NCI-H345 treated with DMSO at 0.1 percent for 48 hours (cell line): ENCODE measurements around the gene RAB33B.
"Not testable (repeated sequence)": the region's sequence is repeated elsewhere in the genome, so short reads cannot be mapped to it uniquely, and the experiment has no call there.

Experiments used
- DNase-seq: peaks from one replicate; lab custom pipeline; 2025; ENCODE audit not compliant: unreplicated experiment; lab: John Stamatoyannopoulos, UW

The RAB33B gene

DNA sequence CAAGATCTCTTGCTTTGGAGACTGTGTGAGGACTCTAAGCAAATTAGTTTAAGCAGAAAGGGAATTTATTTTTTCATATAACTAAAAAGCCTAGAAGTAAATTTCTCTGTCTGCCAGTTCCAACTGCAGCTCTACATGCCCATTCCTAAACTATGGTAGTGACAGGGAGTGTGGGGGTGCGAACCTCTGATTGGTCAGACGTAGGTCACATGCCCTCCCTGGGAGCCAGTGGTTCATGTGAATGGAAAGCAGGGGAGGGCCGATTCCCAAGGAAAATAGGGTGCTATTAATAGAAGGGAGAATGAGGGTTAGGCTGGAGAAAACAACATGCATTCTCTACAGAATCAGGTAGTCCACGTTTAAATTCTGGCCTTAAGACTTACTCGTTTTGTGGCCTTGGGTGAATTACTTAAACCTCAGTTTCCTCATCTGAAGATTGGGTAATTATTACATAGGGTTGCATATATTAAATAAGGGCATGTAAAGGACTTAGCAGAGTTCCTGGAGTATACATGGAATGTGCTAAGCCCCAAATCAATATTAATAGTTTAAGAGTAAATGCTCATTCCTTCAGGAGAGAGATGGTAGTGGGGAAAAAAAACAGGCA is 7.2 kb downstream of the RAB33B start:
- no peak for DNase-seq

GRCh38 chr4:139464512-139464911 is 10.6 kb downstream of the RAB33B start:
- not testable (repeated sequence) for DNase-seq

- DNase-seq: no peak
Observed at GRCh38 chr4:139465922-139466321, 12.0 kb downstream of the RAB33B start.

DNA sequence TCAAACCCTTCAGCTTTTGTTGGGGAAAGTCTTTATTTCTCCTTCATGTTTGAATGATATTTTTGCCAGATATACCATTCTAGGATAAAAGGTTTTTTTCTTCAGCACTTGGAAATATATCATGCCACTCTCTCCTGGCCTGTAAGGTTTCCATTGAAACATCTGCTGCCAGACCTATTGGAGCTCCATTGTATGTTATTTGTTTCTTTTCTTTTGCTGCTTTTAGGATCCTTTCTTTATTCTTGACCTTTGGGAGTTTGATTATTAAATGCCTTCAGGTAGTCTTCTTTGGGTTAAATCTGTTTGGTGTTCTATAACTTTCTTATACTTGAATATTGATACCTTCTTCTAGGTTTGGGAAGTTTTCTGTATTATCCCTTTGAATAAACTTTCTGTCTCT is 14.8 kb downstream of the RAB33B start:
- DNase-seq: not testable (repeated sequence)

DNA sequence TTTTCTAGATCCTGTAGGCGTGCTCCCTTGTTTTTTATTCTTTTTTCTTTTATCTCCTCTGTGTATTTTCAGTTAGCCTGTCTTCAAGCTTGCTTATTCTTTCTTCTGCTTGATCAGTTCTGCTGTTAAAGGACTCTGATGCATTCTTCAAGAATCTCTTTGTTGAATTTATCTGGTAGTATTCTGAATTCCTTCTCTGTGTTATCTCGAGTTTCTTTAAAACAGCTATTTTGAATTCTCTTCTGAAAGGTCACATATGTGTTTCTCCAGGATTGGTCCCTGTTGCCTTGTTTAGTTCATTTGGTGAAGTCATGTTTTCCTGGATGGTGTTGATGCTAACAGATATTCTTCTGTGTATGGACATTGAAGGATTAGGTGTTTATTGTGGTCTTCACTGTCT is 15.3 kb downstream of the RAB33B start:
- no peak for DNase-seq

GRCh38 chr4:139469869-139470268 is 15.9 kb downstream of the RAB33B start:
- DNase-seq: no peak

DNA sequence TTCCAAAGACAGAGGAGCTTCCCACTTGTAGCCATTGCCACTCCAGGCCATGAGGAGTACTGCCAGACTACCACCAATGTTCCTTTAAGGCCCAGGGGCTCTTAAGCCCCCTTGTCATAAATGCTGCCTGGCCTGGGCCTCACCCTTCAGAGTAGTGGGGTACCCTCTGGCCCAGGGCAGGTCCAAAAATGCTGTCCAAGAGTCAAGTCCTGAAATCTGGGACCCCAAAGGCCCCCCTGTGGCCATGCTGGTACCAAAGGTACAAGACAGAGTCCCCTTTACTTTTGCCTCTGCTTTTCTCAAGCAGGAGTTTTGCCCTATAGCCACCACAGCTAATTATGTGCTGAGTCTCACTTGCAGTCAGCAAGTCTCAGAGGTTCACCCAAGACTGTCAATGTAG is 16.4 kb downstream of the RAB33B start:
- DNase-seq: no peak

DNA sequence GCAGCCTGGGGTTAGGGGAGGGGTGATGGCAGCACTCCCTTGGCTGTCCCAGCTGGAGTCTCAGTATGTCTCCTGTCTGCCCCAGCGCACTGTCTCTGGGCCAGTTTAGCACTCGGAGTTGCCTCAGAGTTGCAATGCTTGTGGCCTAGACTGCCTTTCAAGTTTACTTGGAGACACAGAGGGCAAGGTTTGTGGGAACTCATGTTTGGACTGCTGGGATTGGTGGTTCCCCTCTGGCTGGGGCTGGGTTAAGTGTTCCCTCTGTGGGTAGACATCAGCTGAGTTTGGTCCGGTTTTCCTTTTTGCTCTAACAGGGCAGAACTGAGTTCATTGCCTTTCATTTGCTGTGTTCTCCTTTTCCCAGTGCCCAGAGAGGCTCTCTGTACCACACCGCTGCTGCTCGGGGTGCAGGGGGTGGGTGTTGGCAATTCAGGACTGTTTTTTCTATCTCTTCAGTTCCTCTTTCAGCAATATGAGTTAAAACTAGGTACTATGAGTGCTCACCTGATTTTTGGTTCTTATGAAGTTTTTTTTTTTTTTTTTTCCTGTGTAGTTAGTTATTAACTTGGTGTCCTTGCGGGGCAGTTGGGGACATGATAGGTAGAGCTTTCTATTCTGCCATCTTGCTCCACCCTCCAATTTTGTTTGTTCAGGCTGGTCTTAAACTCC is 17.2 kb downstream of the RAB33B start:
- DNase-seq: no peak

- no peak for DNase-seq
Observed at GRCh38 chr4:139472852-139473251, 18.9 kb downstream of the RAB33B start.

- no peak for DNase-seq
Observed at GRCh38 chr4:139476363-139476762, 22.4 kb downstream of the RAB33B start.

DNA sequence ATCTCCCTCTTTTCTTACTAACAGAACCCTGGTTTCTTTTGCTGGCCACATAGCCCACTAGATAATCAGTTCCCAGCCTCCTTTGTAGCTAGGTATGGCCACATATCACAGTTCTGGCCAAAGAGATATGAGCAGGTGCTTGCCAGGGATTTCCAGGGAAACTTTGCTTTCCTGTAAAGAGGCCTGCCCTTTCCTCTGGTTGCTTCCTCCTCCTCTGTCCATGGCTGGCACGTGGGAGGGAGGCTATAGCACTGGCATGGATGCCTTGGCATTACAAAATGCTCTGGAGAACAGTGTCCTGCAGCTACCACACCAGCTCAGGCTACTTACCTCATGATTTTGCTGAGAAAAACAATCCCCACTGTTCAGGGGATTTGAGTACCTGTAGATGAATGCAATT is 27.5 kb downstream of the RAB33B start:
- no peak for DNase-seq

DNA sequence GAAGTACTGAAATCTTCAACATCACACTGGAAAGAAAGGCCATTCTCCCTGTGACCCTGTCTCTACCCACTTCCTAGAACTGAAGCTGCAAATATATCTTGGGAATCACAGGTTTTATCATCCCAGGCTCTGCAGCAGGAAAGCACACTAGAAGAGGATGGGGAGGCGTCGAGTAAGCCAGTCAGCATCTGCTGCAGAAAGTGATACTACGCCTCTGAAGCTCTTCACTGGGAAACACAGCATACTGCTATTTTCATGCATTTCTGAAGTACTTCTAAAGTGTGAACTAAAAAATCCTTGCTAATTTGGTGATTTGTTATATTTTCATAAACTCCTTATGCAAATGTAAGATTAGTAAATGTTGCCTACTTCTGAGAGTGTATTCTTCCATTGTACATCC is 29.1 kb downstream of the RAB33B start:
- DNase-seq: no peak

- no peak for DNase-seq
Observed at GRCh38 chr4:139484783-139485311, 30.9 kb downstream of the RAB33B start.

- no peak for DNase-seq
Observed at GRCh38 chr4:139488442-139488841, 34.5 kb downstream of the RAB33B start.

DNA sequence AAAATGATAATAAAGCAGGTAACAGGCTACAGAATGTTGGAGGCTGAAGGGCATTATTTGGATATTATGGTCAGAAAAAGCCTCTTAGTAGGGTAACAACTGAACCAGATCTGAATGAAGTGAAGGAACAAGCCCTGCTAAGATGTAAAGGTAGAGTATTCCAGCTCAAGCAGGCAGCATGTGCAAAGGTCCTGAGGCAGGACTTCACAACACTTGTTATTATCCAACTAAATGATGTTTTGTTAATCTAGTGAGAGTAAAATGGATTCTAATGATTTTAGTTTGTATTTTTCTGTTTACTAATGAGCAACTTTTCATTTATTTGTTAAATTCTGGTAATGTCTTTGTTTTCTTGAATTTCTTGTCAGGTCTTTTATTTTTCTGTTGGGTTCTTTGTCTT is 35.7 kb downstream of the RAB33B start:
- DNase-seq: no peak

- no peak for DNase-seq
Observed at GRCh38 chr4:139492429-139492828, 38.5 kb downstream of the RAB33B start.

GRCh38 chr4:139493176-139493575 is 39.3 kb downstream of the RAB33B start:
- DNase-seq: no peak

DNA sequence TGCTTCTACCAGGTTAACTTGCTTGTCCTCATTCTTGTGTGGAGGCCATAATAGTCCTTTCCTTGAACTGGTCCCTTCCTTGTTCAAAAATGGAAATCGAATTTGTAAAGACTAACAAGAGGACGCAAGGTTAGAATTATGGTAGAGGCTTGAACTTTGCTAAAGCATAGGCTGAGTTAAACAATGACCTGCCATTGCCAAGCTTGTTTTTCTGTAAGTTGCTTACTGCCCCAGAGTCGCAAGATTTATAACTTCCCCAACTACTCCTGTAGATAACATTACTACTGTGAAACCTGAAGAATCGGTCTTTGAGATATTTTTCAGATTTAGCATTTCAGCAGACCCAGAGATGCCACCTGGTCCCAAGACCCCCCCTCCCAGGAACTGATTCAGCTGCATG is 45.3 kb downstream of the RAB33B start:
- no peak for DNase-seq

DNA sequence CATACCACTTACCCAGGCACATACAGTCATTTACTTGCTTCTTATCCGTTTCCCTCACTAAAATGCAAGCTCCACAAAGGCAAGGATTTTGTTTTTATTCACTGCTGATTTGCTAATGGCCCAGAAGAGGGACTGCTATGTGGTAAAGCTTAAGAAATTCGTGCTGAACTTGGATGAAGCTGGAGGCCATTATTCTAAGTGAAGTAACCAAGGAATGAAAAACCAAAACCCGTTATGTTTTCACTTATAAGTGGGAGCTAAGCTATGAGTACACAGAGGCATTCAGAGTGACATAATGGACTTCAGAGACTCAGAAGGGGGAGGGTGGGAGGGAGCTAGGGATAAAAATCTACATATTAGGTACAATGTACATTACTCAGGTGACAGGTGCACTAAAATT is 47.2 kb downstream of the RAB33B start:
- DNase-seq: no peak

GRCh38 chr4:139501527-139501926 is 47.6 kb downstream of the RAB33B start:
- no peak for DNase-seq

DNA sequence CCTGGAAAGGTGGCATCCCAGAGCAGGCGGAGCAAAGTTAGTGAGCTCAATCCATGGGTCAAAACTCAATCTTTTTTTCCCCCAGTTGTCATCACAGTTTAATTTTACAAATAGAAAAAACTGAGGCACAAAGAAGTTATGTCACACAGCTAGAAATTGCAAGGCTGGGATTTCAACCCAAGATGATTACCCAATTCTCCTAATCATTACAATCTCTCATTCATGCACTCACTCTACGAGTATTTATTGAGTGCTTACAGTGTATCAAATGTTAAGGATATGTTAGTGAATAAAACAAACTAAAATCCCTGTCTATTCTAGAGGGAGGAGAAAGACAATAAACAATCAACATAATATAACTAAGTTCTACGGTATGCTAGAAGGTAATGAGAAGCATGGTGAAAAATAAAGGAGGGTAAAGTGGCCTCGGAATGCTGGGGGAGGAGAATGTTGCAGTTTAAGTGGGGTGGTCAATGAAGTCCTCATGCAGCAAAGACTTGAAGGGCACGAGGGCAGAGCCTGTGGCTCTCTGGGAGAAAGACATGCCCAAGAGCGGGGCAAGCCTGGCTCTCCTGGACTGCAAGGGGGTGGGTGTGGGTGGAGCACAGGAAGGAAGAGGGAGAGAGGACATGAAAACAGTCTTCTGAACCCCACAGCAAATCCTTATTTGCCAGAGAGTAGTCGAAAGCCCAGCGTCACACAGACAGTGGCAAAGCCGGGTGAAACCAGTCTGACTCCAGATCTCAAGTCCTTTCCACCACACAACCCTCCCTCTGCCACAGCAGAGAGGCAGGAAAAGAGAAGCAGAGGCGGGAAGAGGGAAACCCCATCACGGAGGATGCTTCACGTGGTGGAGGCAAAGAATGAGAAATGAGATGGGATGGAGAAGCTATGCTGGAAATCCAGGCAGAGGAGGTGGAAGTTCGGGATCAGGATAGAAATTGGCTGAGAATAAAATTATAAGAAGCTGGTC is 48.3 kb downstream of the RAB33B start:
- no peak for DNase-seq
